Sigmoid colon (tissue), 7 donors: ENCODE data around the gene EHMT1. TPM values are rescaled to one million over a fixed set of nuclear protein-coding genes. Genes with fewer than 3 reads are reported as not detected.

Experiments
- DNase-seq: peaks from one replicate; pipeline ENCODE4 v3.0.0-alpha.2; 2019
- H3K27ac ChIP-seq, 4 donors: fragments of 200-600 bp; sonication (generic); one replicate each; pipeline ENCODE4 v1.5.1; 2016 to 2019; ENCODE audit warnings: mild to moderate bottlenecking in 1 of 4
- H3K27me3 ChIP-seq, 3 donors: fragments of 200-600 bp; sonication (generic); one replicate each; pipeline ENCODE4 v1.5.1; 2019; ENCODE audit warnings: mild to moderate bottlenecking in 1 of 3
- H3K36me3 ChIP-seq, 4 donors: fragments of 200-600 bp; sonication (generic); one replicate each; pipeline ENCODE4 v1.5.1; 2016 to 2019
- H3K4me1 ChIP-seq, 4 donors: fragments of 200-600 bp; sonication (generic); one replicate each; pipeline ENCODE4 v1.5.1; 2017 to 2019
- H3K4me3 ChIP-seq, 4 donors: fragments of 200-600 bp; sonication (generic); one replicate each; pipeline ENCODE4 v1.5.1; 2017 to 2019; ENCODE audit warnings: mild to moderate bottlenecking in 2 of 4, moderate library complexity in 1 of 4
- H3K9me3 ChIP-seq, 4 donors: fragments of 200-600 bp in 3 of 4; sonication (generic) in 3 of 4; one replicate each; pipeline versions ENCODE4 v1.5.1 to v1.6.1; 2013 to 2019
- CTCF ChIP-seq, 4 experiments: fragments of 450-650 bp in 3 of 4; fragments of 200-600 bp in 1 of 4; IDR thresholded peaks; one replicate each; pipeline ENCODE4 v1.5.1; 2016 to 2019; ENCODE audit warnings: antibody characterized with exemption in 4 of 4, mild to moderate bottlenecking in 3 of 4, moderate library complexity in 2 of 4
- EP300 ChIP-seq, 4 donors: sonication (generic); formaldehyde crosslinking; IDR thresholded peaks; one replicate each; pipeline ENCODE4 v1.6.1; 2017; ENCODE audit warnings: antibody characterized with exemption in 4 of 4
- POLR2A ChIP-seq, 2 donors: fragments of 450-650 bp; IDR thresholded peaks; one replicate each; pipeline ENCODE4 v1.6.1; 2016; ENCODE audit warnings: antibody characterized with exemption in 2 of 2, mild to moderate bottlenecking in 2 of 2, moderate library complexity in 2 of 2
- POLR2AphosphoS5 ChIP-seq, 4 donors: sonication (generic); formaldehyde crosslinking; IDR thresholded peaks; one replicate each; pipeline ENCODE4 v1.6.1; 2017; ENCODE audit warnings: antibody characterized with exemption in 4 of 4
- WGBS, 2 donors: extraction: QIAGEN DNeasy Blood & Tissue Kit; methylation state at CpG; one replicate each; pipeline ENCODE4 v1.1.7; 2013; 5-methylcytosine and 5-hydroxymethylcytosine counted together
- intact Hi-C: fragments of 100-400 bp; cut with DNase I; formaldehyde crosslinking; loops from one replicate; pipeline ENCODE4 v1.15.1; 2023
- polyA plus RNA-seq, 3 donors: library from polyadenylated mRNA; stranded (reverse); fragments of 200-250 nt; gene quantifications; one replicate each; pipeline ENCODE4 v1.2.3, GENCODE V29; 2013
- total RNA-seq, 4 donors: library from RNA; depleted of rRNA; stranded (reverse); fragments of >200 nt; gene quantifications; one replicate each; pipeline ENCODE4 v1.1.0, GENCODE V29; 2016
- donor health status: healthy with polysubstance abuse.
- donor health status: Bipolar disorder and iron deficiency.
- donor health status: healthy.

Gene EHMT1
- total and polyA plus RNA-seq, 7 donors, result 19.2 to 91.4 (median 60.4) TPM

- DNase-seq, result no peak
- Histone ChIP-seq H3K36me3 (peaks cover 4 to 10% (median 5%) of the 10 kb centered on the region in 4 donors), H3K27ac (no peak overlapping the region), H3K27me3 (no peaks in the 10 kb centered on the region), H3K4me1 (peaks cover 0 to 25% (median 18%) of the 10 kb centered on the region in 4 donors), H3K4me3 (no peak overlapping the region), H3K9me3 (peaks cover 0 to 3% (median 0%) of the 10 kb centered on the region in 4 donors)
- intact Hi-C loops, result no loop called here
- TF ChIP-seq EP300 (IDR thresholded peaks at IDR 0.05), result no peak
- TF ChIP-seq POLR2A (IDR thresholded peaks at IDR 0.05), result no peak
- no peak for TF ChIP-seq CTCF (IDR thresholded peaks at IDR 0.05)
- TF ChIP-seq POLR2AphosphoS5 (IDR thresholded peaks at IDR 0.05), result no peak
- WGBS, 2 donors, result 88 to 92% methylated on average over 10 to 11 of the region's 11 CpGs
Observed at GRCh38 chr9:137738703-137739102, 119.9 kb downstream of the EHMT1 start.

DNA sequence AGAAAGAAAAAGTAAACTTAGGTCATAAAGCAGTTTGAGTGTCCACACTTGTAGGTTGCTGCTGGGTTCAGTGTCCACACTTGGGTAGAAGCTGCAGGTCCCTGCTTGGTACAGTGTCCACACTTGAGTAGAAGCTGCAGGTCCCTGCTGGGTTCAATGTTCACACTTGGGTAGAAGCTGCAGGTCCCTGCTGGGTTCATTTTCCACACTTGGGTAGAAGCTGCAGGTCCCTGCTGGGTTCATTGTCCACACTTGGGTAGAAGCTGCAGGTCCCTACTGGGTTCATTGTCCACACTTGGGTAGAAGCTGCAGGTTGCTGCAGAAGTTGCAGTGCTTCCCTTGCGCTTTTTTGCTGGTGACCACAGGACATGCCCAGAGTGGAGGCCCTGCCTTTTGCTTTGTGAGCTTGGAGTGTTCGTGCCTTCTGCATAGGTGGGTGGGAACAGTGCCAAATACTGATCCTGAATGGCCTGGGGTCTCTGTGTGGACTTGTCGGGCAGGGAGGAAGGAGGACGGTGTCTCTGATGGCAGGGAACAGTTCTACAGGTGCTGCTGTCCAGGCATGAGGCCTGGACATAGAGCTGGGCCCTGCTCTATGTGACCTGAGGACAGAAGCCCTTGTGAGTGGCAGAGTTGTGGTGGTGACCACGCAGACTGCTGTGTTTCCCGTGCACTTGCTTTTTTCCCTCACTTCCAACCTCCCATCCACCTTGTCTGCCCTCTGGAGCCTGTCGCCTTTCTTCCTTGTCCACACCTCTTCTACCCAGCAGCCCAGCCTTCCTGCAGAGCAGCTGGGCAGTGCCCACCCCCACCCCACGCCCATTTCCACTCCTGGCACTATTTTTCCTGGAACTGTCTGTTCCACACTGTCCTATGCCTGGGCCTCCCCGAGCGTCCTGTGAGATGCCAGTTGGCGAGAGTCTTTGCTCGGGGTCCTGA lies 120.8 kb downstream of the EHMT1 start:
- TF ChIP-seq CTCF (IDR thresholded peaks at IDR 0.05) (no peak), POLR2A (IDR thresholded peaks at IDR 0.05) (no peak), POLR2AphosphoS5 (IDR thresholded peaks at IDR 0.05) (no peak), EP300 (IDR thresholded peaks at IDR 0.05) (no peak)
- no peaks in the 10 kb centered on the region for H3K9me3 ChIP-seq
- peaks cover 0 to 25% (median 18%) of the 10 kb centered on the region in 4 donors for H3K4me1 ChIP-seq
- H3K4me3 ChIP-seq, result no peak overlapping the region
- H3K27me3 ChIP-seq, result no peaks in the 10 kb centered on the region
- DNase-seq, result no peak
- peaks cover 6 to 16% (median 12%) of the 10 kb centered on the region in 4 donors for H3K36me3 ChIP-seq
- peak overlapping the region in 2 of 4 donors; percentile 45 to 48 for H3K27ac ChIP-seq
- WGBS, 2 donors, result 76 to 82% methylated on average over 12 of the region's 12 CpGs
- intact Hi-C loops, result loop anchor here (5.0 kb wide), 1 partner anchor 67 kb away; no protein-coding TSS in a partner anchor

DNA sequence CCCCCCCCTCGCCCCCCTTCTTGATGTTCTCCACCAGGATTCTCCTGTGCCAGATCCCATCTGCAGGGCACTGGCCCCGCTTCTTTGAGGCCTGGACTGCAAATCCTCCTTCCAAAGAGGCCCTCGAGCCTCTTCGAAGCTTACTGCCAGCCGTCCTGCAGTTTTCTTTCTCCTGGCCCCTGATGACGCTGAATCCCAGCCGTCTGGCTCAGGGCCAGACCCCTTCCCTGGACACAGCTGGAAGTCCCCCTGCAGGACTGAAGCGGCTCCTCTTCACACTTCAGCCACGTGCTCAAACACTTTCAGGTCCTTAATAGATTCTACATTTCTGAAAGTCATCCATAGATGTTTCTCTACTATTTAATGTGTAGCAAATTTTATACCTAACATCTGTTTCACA lies 121.5 kb downstream of the EHMT1 start:
- no peaks in the 10 kb centered on the region for H3K9me3 ChIP-seq
- peak; percentile 84 for DNase-seq
- H3K4me1 ChIP-seq, result peaks cover 0 to 25% (median 18%) of the 10 kb centered on the region in 4 donors
- H3K4me3 ChIP-seq, result no peak overlapping the region
- WGBS, 2 donors, result 75 to 88% methylated on average over 9 of the region's 9 CpGs
- TF ChIP-seq POLR2AphosphoS5 (IDR thresholded peaks at IDR 0.05), result peak in 1 of 4 donors; percentile 11
- no peak for TF ChIP-seq EP300 (IDR thresholded peaks at IDR 0.05)
- intact Hi-C loops, result loop anchor here (5.0 kb wide), 1 partner anchor 68 kb away; no protein-coding TSS in a partner anchor
- H3K27me3 ChIP-seq, result no peaks in the 10 kb centered on the region
- H3K27ac ChIP-seq, result peak overlapping the region in 2 of 4 donors; percentile 45 to 48
- H3K36me3 ChIP-seq, result peaks cover 7 to 23% (median 16%) of the 10 kb centered on the region in 4 donors

GRCh38 chr9:137741330-137741729 lies 122.5 kb downstream of the EHMT1 start:
- Histone ChIP-seq H3K9me3 (no peaks in the 10 kb centered on the region), H3K27me3 (no peaks in the 10 kb centered on the region), H3K4me1 (peaks cover 0 to 25% (median 18%) of the 10 kb centered on the region in 4 donors), H3K4me3 (no peak overlapping the region), H3K27ac (no peak overlapping the region), H3K36me3 (peaks cover 7 to 33% (median 21%) of the 10 kb centered on the region in 4 donors)
- intact Hi-C loops, result loop anchor here (5.0 kb wide), 1 partner anchor 69 kb away; no protein-coding TSS in a partner anchor
- no peak for DNase-seq
- WGBS, 2 donors, result 94% methylated on average over 4 of the region's 4 CpGs
- TF ChIP-seq POLR2A (IDR thresholded peaks at IDR 0.05) (no peak), CTCF (IDR thresholded peaks at IDR 0.05) (no peak), POLR2AphosphoS5 (IDR thresholded peaks at IDR 0.05) (no peak), EP300 (IDR thresholded peaks at IDR 0.05) (no peak)

GRCh38 chr9:137742698-137743097 lies 123.9 kb downstream of the EHMT1 start:
- TF ChIP-seq CTCF (IDR thresholded peaks at IDR 0.05) (no peak), POLR2A (IDR thresholded peaks at IDR 0.05) (no peak), EP300 (IDR thresholded peaks at IDR 0.05) (no peak), POLR2AphosphoS5 (IDR thresholded peaks at IDR 0.05) (no peak)

More at GRCh38 chr9:137742698-137743097, 123.9 kb downstream of the EHMT1 start:
- no peak overlapping the region for H3K4me3 ChIP-seq
- DNase-seq, result no peak
- no peaks in the 10 kb centered on the region for H3K27me3 ChIP-seq
- WGBS, 2 donors, result 94% methylated on average over 7 of the region's 7 CpGs
- H3K4me1 ChIP-seq, result peaks cover 0 to 25% (median 18%) of the 10 kb centered on the region in 4 donors
- no peak overlapping the region for H3K27ac ChIP-seq
- peaks cover 7 to 44% (median 21%) of the 10 kb centered on the region in 4 donors for H3K36me3 ChIP-seq
- H3K9me3 ChIP-seq, result no peaks in the 10 kb centered on the region
- intact Hi-C loops, result loop anchor here (5.0 kb wide), 1 partner anchor 70 kb away; no protein-coding TSS in a partner anchor
